Activated naive CD4-positive, alpha-beta T cell (primary cell): Measurements from ENCODE around the gene SLC1A7.
"Not testable (repeated sequence)": the region's sequence is repeated elsewhere in the genome, so short reads cannot be mapped to it uniquely, and the experiment has no call there.

Source experiments
- DNase-seq, 4 experiments: peaks; one replicate each; lab custom pipeline; 2025; lab: John Stamatoyannopoulos, UW

SLC1A7 gene

DNA sequence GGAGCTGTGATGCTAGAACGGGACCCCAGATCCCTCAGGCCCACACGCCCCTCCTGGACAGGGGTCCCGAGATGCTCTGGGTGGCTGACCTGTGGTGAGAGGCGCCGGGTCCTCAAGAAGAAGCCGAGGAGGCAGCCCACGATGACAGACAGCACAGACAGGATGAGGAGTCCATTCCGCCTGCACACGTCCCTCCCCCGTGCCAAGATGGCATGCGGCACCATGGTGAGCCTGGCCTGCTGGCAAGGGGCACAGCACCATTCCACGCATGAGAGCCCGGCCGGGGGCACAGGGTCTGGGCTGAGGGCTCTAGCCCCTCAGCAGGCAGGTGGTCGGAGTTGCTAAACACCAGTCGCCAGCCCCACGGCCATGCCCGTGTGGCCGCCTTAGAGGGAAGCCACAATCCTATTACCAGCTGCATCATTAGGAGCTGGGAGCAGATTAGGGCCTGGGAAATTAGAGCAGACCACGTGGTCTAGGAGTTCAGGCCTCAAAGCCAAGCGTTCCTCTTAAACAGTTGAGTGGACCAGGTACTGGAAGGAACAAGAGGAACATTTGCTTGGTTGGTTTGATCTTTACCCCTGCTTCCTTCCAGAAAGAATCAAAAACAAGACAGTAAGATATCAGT lies at the start of gene SLC1A7:
Gene SLC1A7 (minus strand): TSS at position 413 of the 628 bp plus-strand sequence. CDS start 189 bp downstream, at position 224.
- no peak for DNase-seq

DNA sequence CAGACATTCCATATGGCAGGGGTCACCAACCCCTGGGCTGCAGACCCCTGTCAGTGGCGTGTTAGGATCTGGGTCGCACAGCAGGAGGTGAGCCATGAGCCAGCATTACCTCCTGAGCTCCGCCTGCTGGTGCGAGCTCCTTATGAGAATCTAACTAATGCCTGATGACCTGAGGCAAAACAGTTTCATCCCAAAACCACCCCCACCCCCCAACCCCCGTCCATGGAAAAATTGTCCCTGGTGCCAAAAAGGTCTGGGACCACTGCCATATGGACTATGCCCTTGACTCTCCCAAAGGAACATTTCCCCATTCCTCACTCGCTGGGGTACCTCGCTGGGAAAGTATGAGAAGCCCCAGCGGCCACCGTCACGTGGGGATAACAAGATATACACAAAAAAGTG lies 47.8 kb upstream of the SLC1A7 start:
- DNase-seq: no peak

DNA sequence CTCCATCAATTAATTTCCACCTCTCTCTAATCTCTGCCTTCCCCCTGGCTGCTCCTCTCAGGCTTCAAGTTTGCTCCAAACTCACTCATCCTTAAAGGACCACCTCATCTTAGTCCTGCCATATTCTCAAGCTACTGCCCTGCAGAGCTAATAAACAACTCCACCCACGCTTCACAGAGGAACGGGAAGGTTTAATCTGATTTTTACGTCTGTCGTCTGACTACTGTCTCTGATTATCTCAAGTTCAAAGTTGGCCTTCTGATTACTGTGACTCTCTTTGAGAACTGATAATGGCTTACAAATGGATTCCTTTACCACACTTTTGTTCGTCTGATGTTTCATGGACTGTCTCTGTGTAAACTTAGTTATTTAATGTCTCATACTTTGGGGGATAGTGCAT lies 46.6 kb upstream of the SLC1A7 start:
- no peak for DNase-seq

DNA sequence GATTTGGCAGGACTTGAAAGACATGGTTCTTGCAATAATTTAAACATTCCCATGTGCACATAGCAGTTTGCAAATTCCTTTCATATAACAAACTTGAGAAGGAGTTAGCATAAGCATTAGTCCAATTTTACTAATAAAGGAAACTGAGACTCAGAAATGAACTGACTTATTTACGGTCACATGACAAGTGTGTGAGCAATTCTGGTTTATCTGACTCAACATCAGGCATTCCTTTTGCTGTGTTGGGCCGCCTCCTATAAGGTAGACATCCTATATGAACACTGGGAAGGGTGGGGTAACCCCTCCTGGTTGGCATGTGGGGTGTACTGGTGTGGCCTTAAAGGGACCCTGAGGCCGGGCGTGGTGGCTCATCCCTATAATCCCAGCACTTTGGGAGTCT lies 45.7 kb upstream of the SLC1A7 start:
- DNase-seq: no peak

- no peak for DNase-seq
Observed at GRCh38 chr1:53187401-53187800, 45.0 kb upstream of the SLC1A7 start.

DNA sequence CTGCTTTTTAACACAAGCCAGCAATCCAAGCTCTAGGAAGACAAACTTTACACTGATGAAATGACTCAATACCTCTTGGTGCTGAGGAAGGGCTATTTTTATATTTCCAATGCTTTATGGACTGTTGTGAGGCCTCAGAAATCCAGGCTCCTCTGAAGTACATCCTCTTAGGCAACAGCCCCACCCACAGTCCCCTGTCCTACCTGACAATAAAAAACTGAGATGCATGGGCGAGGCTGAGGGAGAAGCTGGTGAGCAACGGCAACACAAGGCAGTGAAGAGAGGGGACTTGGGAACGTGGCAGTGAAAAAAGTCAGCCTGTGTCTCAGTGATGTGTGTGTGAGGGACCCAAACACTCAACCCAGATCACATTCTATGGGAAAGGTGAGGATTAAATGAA lies 44.1 kb upstream of the SLC1A7 start:
- no peak for DNase-seq

DNA sequence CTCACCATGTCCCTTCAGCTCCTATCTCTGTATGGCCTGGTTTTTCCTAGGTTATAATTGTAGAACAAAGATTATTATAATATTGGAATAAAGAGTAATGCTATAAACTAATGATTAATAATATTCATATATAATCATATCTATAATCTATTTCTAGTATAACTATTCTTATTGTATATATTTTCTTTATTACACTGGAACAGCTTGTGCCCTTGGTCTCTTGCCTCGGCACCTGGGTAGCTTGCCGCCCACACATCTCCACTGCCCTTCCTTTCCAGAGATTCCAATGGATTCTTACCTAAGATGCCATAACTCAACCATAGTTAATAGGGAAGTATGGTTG lies 43.5 kb upstream of the SLC1A7 start:
- DNase-seq: not testable (repeated sequence)

DNA sequence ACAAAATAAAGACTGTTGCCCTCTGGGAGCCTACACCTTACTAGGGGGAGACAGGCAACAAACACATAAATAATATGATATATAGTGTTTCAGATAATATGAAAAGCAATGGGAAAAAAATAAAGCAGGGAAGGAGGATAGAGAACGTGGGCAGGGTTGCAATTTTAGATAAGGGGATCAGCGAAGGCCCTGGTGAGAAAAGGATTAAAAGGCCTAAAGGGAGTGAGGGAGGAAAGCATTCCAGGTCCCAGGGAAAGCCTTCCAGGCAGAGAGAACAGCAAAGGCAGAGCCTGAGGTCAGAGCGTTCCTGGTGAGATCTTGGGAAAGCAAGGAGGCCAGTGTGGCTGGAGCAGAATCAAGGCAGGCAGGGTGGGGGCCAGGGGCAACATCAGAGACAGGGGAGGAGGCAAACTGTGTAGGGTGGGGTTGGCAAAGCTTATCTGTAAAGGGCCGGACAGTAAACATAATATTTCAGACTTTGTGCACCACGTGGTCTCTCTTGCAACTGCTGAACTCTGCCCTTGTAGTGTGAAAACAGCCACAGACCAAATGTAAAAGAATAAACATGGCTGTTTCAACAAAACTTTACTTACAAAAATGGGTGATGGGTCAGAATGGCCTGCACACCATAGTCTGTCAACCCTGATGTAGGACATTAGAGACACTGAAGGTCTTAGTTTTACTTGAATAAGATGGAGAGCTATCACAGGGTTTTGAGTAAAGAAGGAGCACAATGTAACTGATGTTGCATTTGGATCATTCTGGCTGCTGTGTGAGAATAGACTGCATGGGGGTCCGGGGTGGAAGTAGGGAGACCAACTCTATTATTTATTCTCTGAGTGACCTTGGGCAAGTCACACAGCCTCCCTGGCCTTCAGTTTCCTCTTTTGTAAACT lies 40.9 kb upstream of the SLC1A7 start:
- DNase-seq: no peak

GRCh38 chr1:53182716-53183094 lies 40.3 kb upstream of the SLC1A7 start:
- DNase-seq: no peak

GRCh38 chr1:53182111-53182593 lies 39.7 kb upstream of the SLC1A7 start:
- peak; percentile 34 to 78 (median 70) for DNase-seq

GRCh38 chr1:53180951-53181350 lies 38.5 kb upstream of the SLC1A7 start:
- no peak for DNase-seq

DNA sequence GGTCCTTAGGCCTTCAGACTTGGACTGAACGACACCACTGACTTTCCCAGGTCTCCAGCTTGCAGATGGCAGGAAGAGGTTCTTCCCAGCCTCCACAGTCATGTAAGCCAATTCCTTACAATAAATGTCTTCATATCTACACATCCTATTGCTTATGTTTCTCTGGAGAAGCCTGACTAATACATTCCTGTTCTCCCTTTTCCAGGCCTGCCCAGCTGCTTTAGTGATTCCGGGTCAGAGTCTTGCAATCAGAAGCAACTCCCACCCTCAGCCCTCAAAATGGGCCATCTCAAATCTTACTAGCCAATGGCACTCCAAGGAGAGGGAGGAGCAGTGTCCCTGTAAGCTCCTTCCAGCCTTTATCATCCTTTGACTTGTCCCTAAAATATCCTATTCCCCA lies 37.8 kb upstream of the SLC1A7 start:
- no peak for DNase-seq

GRCh38 chr1:53176452-53177208 lies 34.2 kb upstream of the SLC1A7 start:
- no peak for DNase-seq

DNA sequence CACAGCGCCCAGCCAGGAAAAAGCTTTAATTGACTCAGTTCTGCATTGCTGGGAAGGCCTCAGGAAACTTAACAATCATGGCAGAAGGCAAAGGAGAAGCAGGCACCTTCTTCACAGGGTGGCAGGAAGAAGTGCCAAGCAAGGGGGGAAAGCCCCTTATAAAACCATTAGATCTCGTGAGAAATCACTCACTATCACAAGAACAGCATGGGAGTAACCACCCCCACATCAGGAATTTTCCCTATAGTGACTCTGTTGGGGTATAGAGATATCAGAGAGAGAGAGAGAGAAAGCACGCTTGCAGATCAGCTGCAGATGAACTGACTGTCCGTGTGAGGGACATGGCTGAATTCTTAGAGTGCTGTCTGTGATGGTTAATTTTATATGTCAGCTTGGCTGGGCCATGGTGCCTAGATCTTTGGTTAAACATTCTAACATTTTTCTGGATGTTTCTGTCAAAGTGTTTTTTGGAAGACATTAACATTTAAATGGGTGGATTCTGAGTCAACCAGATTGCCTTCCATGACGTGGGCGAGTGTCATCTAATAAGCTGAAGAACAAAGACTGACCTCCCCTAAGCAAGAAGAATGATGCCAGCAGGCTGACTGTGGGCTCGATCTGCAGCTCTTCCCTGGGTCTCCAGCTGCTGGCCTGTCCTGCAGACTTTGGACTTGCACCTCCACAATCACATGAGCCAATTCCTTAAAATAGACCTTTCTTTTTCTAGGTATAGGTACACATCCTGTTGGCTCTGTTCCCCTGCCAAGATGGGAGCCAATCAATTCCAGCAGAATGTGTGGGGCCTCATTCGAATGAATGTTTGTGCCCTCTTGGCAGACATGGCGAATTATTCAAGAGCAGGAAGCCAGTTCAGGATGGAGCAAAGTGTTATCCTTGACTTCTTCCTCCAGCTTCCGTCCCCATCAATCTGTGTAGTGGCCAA lies 32.8 kb upstream of the SLC1A7 start:
- DNase-seq: no peak

DNA sequence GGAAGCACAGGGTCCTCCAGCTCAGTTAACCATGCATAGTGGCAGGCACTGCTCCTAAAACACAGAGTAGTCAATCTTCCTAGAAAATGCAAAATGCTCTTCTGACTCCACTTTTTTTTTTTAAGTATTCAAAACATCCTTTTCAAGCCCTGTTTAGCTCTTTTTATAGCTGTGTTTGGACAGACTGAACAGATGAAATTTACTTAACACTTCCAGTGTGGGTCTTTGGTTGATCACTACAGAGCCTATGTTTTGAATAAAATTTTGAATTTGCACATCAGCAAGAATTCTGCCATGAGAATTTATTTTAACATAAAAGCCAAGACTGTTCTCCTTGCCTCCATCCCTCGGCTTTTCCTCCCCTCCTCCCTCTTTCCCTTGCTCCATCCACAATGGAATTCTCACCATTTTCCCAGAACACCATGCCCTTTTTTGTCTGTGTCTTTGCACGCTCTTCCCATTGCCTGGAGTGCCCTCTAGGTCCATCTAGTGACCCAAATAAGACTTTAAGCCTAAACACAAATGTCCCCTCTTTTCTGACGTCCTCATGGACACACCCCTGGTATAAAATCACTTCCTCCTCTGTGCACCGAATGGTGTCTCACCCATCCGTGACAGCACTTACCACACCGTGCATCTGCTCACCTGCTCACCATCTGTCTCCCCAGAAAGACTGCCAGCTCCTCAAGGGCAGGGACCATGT lies 30.1 kb upstream of the SLC1A7 start:
- DNase-seq: no peak

- DNase-seq: no peak
Observed at GRCh38 chr1:53166912-53167311, 24.5 kb upstream of the SLC1A7 start.

DNA sequence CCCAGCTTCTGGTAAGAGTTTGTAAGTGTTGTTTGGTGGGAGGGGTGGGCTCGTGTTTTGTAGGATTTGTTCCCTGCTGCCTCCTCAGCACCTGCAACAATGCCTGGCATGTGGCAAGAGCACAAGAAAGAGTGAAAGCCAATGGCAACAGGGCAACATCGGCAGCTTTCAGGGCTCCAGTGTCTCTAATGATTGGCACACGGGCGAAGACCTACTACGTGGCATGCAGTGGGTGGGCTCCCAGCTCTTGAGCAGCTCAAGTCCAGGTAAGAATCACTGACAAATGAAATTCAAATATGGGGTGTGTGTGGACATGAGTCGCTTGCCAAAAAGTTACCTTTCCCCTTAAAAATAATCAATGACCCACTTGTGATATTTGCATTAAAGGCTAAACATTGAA lies 23.9 kb upstream of the SLC1A7 start:
- no peak for DNase-seq

DNA sequence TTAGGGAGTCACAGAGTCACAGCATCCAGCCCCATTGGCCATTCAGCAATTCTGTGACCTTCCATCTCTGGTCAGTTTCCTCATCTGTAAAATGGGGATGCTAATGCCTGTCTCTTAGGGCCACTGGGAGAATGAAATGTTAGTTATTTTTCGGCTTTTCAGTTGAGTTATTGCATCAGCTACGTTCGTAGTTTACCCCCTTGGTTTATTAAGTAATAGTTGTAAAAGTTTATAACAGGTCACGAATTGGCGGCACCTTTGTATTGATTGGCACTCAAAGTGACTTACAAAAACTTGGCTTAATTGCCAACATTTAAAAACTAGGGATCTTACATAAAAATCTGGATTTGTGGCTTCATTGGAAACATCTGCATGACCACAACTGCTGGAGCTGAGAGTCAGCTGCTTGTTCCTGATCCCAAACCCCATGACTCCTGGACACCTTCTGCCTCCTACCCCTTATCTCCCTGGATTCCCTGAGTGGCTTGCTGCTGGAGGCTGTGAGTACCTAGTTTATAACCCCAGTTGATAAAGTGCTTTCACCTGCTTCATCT lies 23.0 kb upstream of the SLC1A7 start:
- DNase-seq: no peak

DNA sequence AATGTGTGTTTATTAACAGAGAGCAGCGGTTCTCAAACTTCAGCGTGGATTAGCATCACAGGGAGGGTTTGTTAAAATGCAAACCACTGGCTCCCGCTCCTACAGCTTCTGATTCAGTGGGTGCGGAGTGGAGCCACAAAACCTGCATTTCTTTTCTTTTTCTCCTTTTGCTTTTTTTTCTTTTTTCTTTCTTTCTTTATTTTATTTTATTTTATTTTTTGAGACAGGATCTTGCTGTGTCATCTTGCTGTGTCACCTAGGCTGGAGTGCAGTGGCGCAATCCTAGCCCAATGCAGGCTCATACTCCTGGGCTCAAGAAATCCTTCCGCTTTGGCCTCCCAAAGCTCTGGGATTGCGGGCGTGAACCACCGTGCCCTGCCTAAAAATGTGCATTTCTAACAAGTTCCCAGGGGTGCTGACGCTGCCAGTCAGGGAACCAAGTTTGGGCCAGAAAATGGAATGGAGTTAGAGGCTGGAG lies 20.9 kb upstream of the SLC1A7 start:
- no peak for DNase-seq

DNA sequence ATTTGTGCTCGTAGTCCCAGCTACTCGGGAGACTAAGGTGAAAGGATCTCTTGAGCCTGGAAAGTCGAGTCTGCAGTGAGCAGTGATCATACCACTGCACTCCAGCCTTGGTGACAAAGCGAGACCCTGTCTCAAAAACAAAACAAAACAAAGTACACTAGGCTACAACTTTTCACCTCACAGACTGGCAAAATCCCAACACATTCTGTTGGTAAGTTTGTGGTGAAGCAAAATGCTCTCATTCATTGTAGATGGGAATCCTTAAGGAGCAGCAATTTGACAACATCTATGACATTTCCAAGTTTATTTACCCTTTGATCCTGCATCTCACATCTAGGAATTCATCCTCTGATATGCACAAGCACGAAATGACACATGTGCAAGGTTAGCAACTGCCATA lies 20.2 kb upstream of the SLC1A7 start:
- DNase-seq: no peak
